HepG2 (cell line): ENCODE measurements around the gene SRC. TPM values are rescaled to one million over a fixed set of nuclear protein-coding genes. Genes with fewer than 3 reads are reported as not detected.

Experiments used
- BORCS8-MEF2B ChIP-seq: sonication (generic); formaldehyde crosslinking; IDR thresholded peaks from 2 replicates; pipeline ENCODE4 v1.8.0; 2022; ENCODE audit warnings: mild to moderate bottlenecking, missing genetic modification reagents
- CBX5 ChIP-seq: sonication (generic); formaldehyde crosslinking; IDR thresholded peaks from 2 replicates; pipeline ENCODE4 v1.4.0; 2020; ENCODE audit warnings: missing genetic modification reagents, borderline replicate concordance
- CENPX ChIP-seq: sonication (generic); formaldehyde crosslinking; IDR thresholded peaks from 2 replicates; pipeline ENCODE4 v1.9.0; 2021; ENCODE audit warnings: mild to moderate bottlenecking, missing genetic modification reagents, moderate library complexity
- DNMT1 ChIP-seq: sonication (generic); formaldehyde crosslinking; IDR thresholded peaks from 2 replicates; pipeline ENCODE4 v1.5.1; 2020; ENCODE audit warnings: mild to moderate bottlenecking, missing genetic modification reagents
- HOXD1 ChIP-seq: sonication (generic); formaldehyde crosslinking; IDR thresholded peaks from 2 replicates; pipeline ENCODE4 v1.5.0; 2020; ENCODE audit warnings: missing genetic modification reagents
- MAFK ChIP-seq, 2 experiments: IDR thresholded peaks in 1 of 2; conservative IDR thresholded peaks in 1 of 2; 2 replicates each; pipeline ENCODE4 v1.6.1; 2011; ENCODE audit warnings: improper control_type of control experiment in 2 of 2, low read length in 2 of 2
- MED1 ChIP-seq: sonication (generic); formaldehyde crosslinking; IDR thresholded peaks from 2 replicates; pipeline ENCODE4 v1.4.0; 2020; ENCODE audit warnings: missing genetic modification reagents
- NR2C2 ChIP-seq: sonication (generic); formaldehyde crosslinking; IDR thresholded peaks from 2 replicates; pipeline ENCODE4 v1.4.0; 2020; ENCODE audit warnings: missing genetic modification reagents, mild to moderate bottlenecking, moderate library complexity, borderline replicate concordance
- RAD21 ChIP-seq: fragments of 450-650 bp; formaldehyde crosslinking; IDR thresholded peaks from 2 replicates; pipeline ENCODE4 v1.5.0; 2020; ENCODE audit warnings: mild to moderate bottlenecking
- RAD51 ChIP-seq: fragments of 450-650 bp; IDR thresholded peaks from 2 replicates; pipeline ENCODE4 v1.6.1; 2016; ENCODE audit warnings: borderline replicate concordance
- SIX4 ChIP-seq: sonication (generic); formaldehyde crosslinking; IDR thresholded peaks from 2 replicates; pipeline ENCODE4 v1.4.0; 2020; ENCODE audit warnings: missing genetic modification reagents
- SMARCE1 ChIP-seq: fragments of 450-650 bp; IDR thresholded peaks from 2 replicates; pipeline ENCODE4 v1.6.1; 2017; ENCODE audit warnings: borderline replicate concordance
- TEAD2 ChIP-seq: sonication (generic); formaldehyde crosslinking; IDR thresholded peaks from 2 replicates; pipeline ENCODE4 v1.9.0; 2021; ENCODE audit warnings: missing genetic modification reagents
- U2AF2 ChIP-seq: fragments of 200-400 bp; formaldehyde crosslinking; IDR thresholded peaks from 2 replicates; pipeline ENCODE4 v1.6.1; 2017; ENCODE audit warnings: low read depth, mild to moderate bottlenecking, low read length
- YEATS2 ChIP-seq: sonication (generic); formaldehyde crosslinking; IDR thresholded peaks from 2 replicates; pipeline ENCODE4 v1.4.0; 2020; ENCODE audit warnings: missing genetic modification reagents, borderline replicate concordance
- ZBTB8A ChIP-seq: sonication (generic); formaldehyde crosslinking; IDR thresholded peaks from 2 replicates; pipeline ENCODE4 v1.4.0; 2020; ENCODE audit warnings: mild to moderate bottlenecking, low read depth, missing genetic modification reagents, borderline replicate concordance
- ZNF546 ChIP-seq: sonication (generic); formaldehyde crosslinking; conservative IDR thresholded peaks from 2 replicates; pipeline ENCODE4 v1.8.1; 2023; ENCODE audit warnings: mild to moderate bottlenecking, missing genetic modification reagents
- ZNF891 ChIP-seq: sonication (generic); formaldehyde crosslinking; IDR thresholded peaks from 2 replicates; pipeline ENCODE4 v1.5.0; 2020; ENCODE audit warnings: mild to moderate bottlenecking, missing genetic modification reagents
- ZSCAN21 ChIP-seq: sonication (generic); formaldehyde crosslinking; IDR thresholded peaks from 2 replicates; pipeline ENCODE4 v1.8.0; 2022; ENCODE audit warnings: mild to moderate bottlenecking, missing genetic modification reagents, moderate library complexity, borderline replicate concordance
- polyA plus RNA-seq, 8 experiments: library from polyadenylated mRNA; depleted of rRNA in 3 of 8; stranded (reverse) in 7 of 8; unstranded in 1 of 8; fragments of >200 nt; fragmentation: Illumina TruSeq in 4 of 8; extraction: Trizol in 4 of 8; gene quantifications; 2 replicates each; pipeline versions ENCODE4 v1.2.1 to v1.2.3, GENCODE V29; 2011 to 2016; ENCODE audit warnings: low read depth in 4 of 8, missing spikeins in 1 of 8, mixed read lengths in 1 of 8; ENCODE audit not compliant: insufficient read depth in 1 of 8
- total RNA-seq, 5 experiments: library from RNA; depleted of rRNA; stranded (reverse); fragments of >200 nt; fragmentation: Illumina TruSeq; extraction: Trizol; gene quantifications; 2 replicates each; pipeline ENCODE4 v1.2.3, GENCODE V29; 2016; ENCODE audit warnings: low read depth in 1 of 5
- TF ChIP-seq, protein P1 (sequence below): sonication (generic); formaldehyde crosslinking; IDR thresholded peaks from 2 replicates; pipeline ENCODE4 v1.4.0; 2020; ENCODE audit warnings: mild to moderate bottlenecking, missing genetic modification reagents
- TF ChIP-seq, protein P2 (sequence below): sonication (generic); formaldehyde crosslinking; conservative IDR thresholded peaks from 2 replicates; pipeline ENCODE4 v1.8.0; 2022; ENCODE audit warnings: mild to moderate bottlenecking, moderate library complexity, missing genetic modification reagents
- TF ChIP-seq, protein P3 (sequence below): sonication (generic); formaldehyde crosslinking; IDR thresholded peaks from 2 replicates; pipeline ENCODE4 v1.4.0; 2020; ENCODE audit warnings: missing genetic modification reagents
- TF ChIP-seq, protein P4 (sequence below): sonication (generic); formaldehyde crosslinking; IDR thresholded peaks from 2 replicates; pipeline ENCODE4 v1.5.0; 2020; ENCODE audit warnings: missing genetic modification reagents, mild to moderate bottlenecking, borderline replicate concordance

Gene SRC
- total and polyA plus RNA-seq, 2 of the 13 experiments (the other 11 are each of a cell fraction or from before 2014, with no cell fraction given) = 54.7 to 192 TPM

DNA sequence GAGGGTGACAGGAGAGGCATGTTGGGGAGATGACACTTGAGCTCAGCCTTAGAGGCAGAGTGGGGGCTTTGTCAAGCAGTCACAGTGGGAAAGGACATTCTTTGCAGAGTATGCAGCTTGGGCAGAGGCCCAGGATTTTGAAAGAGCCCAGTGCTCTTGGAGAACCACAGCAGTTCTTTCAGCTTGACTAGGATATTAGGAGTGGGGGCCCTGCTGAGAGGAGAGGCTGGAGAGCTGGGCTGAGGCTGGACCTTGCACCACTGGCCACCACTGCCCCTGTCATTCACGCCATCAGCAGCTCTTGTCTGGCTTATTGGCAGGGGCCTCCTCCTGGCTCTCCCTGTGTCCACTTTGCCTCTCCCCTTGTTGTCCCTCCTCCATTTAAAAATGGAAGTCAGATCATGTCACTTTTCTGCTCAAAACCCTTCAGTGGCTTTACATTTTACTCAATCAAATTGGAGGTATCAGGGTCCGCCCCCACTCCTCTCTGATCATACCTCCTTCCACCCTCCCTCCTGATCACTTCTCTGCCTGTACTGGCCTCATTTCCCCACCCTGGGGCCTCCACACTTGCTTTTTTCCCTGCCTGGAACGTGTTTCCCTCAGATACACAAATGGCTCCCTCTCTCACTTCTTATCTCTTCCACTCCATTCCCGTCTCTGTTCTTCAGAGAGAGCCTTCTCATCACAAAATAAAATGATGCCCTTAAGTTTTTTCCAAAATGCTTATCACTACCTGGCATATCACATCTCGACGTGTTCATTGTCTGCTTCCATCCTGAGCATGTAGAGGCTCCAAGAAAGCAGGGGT is 46.0 kb upstream of the SRC start (continued):
- TF ChIP-seq, protein P1, sequence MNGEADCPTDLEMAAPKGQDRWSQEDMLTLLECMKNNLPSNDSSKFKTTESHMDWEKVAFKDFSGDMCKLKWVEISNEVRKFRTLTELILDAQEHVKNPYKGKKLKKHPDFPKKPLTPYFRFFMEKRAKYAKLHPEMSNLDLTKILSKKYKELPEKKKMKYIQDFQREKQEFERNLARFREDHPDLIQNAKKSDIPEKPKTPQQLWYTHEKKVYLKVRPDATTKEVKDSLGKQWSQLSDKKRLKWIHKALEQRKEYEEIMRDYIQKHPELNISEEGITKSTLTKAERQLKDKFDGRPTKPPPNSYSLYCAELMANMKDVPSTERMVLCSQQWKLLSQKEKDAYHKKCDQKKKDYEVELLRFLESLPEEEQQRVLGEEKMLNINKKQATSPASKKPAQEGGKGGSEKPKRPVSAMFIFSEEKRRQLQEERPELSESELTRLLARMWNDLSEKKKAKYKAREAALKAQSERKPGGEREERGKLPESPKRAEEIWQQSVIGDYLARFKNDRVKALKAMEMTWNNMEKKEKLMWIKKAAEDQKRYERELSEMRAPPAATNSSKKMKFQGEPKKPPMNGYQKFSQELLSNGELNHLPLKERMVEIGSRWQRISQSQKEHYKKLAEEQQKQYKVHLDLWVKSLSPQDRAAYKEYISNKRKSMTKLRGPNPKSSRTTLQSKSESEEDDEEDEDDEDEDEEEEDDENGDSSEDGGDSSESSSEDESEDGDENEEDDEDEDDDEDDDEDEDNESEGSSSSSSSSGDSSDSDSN = no peak; the same call in 1 of the 2 replicates
- 0 out of 2 replicates have a peak, but pooled peaks have one; percentile 63 for TF ChIP-seq DNMT1 (CRISPR knock-in tag)
- no peak for TF ChIP-seq RAD21 (CRISPR knock-in tag)
- no peak for TF ChIP-seq SMARCE1
- TF ChIP-seq HOXD1 = no peak
- no peak for TF ChIP-seq ZBTB8A (CRISPR knock-in tag)
- no peak for TF ChIP-seq RAD51
- no peak for TF ChIP-seq MED1 (CRISPR knock-in tag)
- no peak for TF ChIP-seq CBX5 (CRISPR knock-in tag)
- TF ChIP-seq, protein P2, sequence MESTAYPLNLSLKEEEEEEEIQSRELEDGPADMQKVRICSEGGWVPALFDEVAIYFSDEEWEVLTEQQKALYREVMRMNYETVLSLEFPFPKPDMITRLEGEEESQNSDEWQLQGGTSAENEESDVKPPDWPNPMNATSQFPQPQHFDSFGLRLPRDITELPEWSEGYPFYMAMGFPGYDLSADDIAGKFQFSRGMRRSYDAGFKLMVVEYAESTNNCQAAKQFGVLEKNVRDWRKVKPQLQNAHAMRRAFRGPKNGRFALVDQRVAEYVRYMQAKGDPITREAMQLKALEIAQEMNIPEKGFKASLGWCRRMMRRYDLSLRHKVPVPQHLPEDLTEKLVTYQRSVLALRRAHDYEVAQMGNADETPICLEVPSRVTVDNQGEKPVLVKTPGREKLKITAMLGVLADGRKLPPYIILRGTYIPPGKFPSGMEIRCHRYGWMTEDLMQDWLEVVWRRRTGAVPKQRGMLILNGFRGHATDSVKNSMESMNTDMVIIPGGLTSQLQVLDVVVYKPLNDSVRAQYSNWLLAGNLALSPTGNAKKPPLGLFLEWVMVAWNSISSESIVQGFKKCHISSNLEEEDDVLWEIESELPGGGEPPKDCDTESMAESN (CRISPR knock-in tag) = no peak
- TF ChIP-seq NR2C2 (CRISPR knock-in tag) = no peak; the same call in 1 of the 2 replicates
- no peak for TF ChIP-seq BORCS8-MEF2B (CRISPR knock-in tag)
- TF ChIP-seq ZSCAN21 (CRISPR knock-in tag) = no peak
- no peak for TF ChIP-seq U2AF2
- peak; percentile 40; the same call in 1 of the 2 replicates for TF ChIP-seq ZNF891 (CRISPR knock-in tag)
- no peak for TF ChIP-seq TEAD2
- TF ChIP-seq YEATS2 (CRISPR knock-in tag) = 0 out of 2 replicates have a peak, but pooled peaks have one; percentile 27
- no peak for TF ChIP-seq MAFK (conservative IDR thresholded peaks at IDR 0.05 in 1 of 2, IDR thresholded peaks at IDR 0.05 in 1 of 2; ENCODE audit: low read length in 2 of 2)
- no peak for TF ChIP-seq CENPX (CRISPR knock-in tag)
- no peak for TF ChIP-seq SIX4 (CRISPR knock-in tag)
- TF ChIP-seq, protein P3, sequence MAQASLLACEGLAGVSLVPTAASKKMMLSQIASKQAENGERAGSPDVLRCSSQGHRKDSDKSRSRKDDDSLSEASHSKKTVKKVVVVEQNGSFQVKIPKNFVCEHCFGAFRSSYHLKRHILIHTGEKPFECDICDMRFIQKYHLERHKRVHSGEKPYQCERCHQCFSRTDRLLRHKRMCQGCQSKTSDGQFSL (CRISPR knock-in tag) = no peak
- TF ChIP-seq, protein P4, sequence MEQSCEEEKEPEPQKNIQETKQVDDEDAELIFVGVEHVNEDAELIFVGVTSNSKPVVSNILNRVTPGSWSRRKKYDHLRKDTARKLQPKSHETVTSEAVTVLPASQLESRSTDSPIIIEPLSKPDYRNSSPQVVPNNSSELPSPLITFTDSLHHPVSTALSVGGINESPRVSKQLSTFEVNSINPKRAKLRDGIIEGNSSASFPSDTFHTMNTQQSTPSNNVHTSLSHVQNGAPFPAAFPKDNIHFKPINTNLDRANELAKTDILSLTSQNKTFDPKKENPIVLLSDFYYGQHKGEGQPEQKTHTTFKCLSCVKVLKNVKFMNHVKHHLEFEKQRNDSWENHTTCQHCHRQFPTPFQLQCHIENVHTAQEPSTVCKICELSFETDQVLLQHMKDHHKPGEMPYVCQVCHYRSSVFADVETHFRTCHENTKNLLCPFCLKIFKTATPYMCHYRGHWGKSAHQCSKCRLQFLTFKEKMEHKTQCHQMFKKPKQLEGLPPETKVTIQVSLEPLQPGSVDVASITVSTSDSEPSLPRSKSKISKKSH (CRISPR knock-in tag) = no peak
- 0 out of 2 replicates have a peak, but pooled peaks have one; percentile 32 for TF ChIP-seq ZNF546
